Measurements from ENCODE around the gene COL20A1.
"Not testable (repeated sequence)": the region's sequence is repeated elsewhere in the genome, so short reads cannot be mapped to it uniquely, and the experiment has no call there.

The COL20A1 gene

GRCh38 chr20:63305933-63306672, 13.1 kb downstream of the COL20A1 start:
- not testable (repeated sequence) for H3K9ac ChIP-seq (ENCODE audit: low read length); DNase-seq (ENCODE audit: low read depth); H3K4me3 ChIP-seq (ENCODE audit: low read length); H3K36me3 ChIP-seq (ENCODE audit: control insufficient read depth, insufficient read depth, low read length, severe bottlenecking); H3K4me1 ChIP-seq (ENCODE audit: control insufficient read depth, insufficient read depth, low read length)
- Histone ChIP-seq H3K27me3 (replicated peaks; ENCODE audit: control insufficient read depth, insufficient read depth, low read length) (peaks cover 44% of the 10 kb centered on the region), H3K9me3 (ENCODE audit: control insufficient read depth, low read length) (peaks cover 11% of the 10 kb centered on the region)

- H3K9ac ChIP-seq (ENCODE audit: low read length) = no peak overlapping the region
- H3K36me3 ChIP-seq (ENCODE audit: control insufficient read depth, insufficient read depth, low read length, severe bottlenecking) = no peaks in the 10 kb centered on the region
- no peak for DNase-seq (ENCODE audit: low read depth)
- no peak overlapping the region for H3K4me3 ChIP-seq (ENCODE audit: low read length)
- peaks cover 3% of the 10 kb centered on the region for H3K9me3 ChIP-seq (ENCODE audit: control insufficient read depth, low read length)
- peaks cover 44% of the 10 kb centered on the region for H3K27me3 ChIP-seq (replicated peaks; ENCODE audit: control insufficient read depth, insufficient read depth, low read length)
- no peaks in the 10 kb centered on the region for H3K4me1 ChIP-seq (ENCODE audit: control insufficient read depth, insufficient read depth, low read length)
These were observed 13.9 kb downstream of the COL20A1 start for GRCh38 chr20:63306673-63307537.

GRCh38 chr20:63307538-63308217, 14.7 kb downstream of the COL20A1 start:
- Histone ChIP-seq H3K36me3 (ENCODE audit: control insufficient read depth, insufficient read depth, low read length, severe bottlenecking) (no peaks in the 10 kb centered on the region), H3K4me3 (ENCODE audit: low read length) (no peak overlapping the region), H3K9ac (ENCODE audit: low read length) (no peak overlapping the region), H3K27me3 (replicated peaks; ENCODE audit: control insufficient read depth, insufficient read depth, low read length) (peaks cover 47% of the 10 kb centered on the region), H3K9me3 (ENCODE audit: control insufficient read depth, low read length) (no peaks in the 10 kb centered on the region), H3K4me1 (ENCODE audit: control insufficient read depth, insufficient read depth, low read length) (no peaks in the 10 kb centered on the region)
- DNase-seq (ENCODE audit: low read depth) = no peak

GRCh38 chr20:63308218-63308911, 15.4 kb downstream of the COL20A1 start:
- no peaks in the 10 kb centered on the region for H3K4me1 ChIP-seq (ENCODE audit: control insufficient read depth, insufficient read depth, low read length)
- no peaks in the 10 kb centered on the region for H3K9me3 ChIP-seq (ENCODE audit: control insufficient read depth, low read length)
- H3K36me3 ChIP-seq (ENCODE audit: control insufficient read depth, insufficient read depth, low read length, severe bottlenecking) = no peaks in the 10 kb centered on the region
- no peak for DNase-seq (ENCODE audit: low read depth)
- no peak overlapping the region for H3K9ac ChIP-seq (ENCODE audit: low read length)
- no peak overlapping the region for H3K4me3 ChIP-seq (ENCODE audit: low read length)
- H3K27me3 ChIP-seq (replicated peaks; ENCODE audit: control insufficient read depth, insufficient read depth, low read length) = peaks cover 44% of the 10 kb centered on the region

- H3K4me3 ChIP-seq (ENCODE audit: low read length) = no peak overlapping the region
- no peaks in the 10 kb centered on the region for H3K9me3 ChIP-seq (ENCODE audit: control insufficient read depth, low read length)
- H3K27me3 ChIP-seq (replicated peaks; ENCODE audit: control insufficient read depth, insufficient read depth, low read length) = peaks cover 43% of the 10 kb centered on the region
- no peak overlapping the region for H3K9ac ChIP-seq (ENCODE audit: low read length)
- no peaks in the 10 kb centered on the region for H3K4me1 ChIP-seq (ENCODE audit: control insufficient read depth, insufficient read depth, low read length)
- DNase-seq (ENCODE audit: low read depth) = peak; percentile 70
- H3K36me3 ChIP-seq (ENCODE audit: control insufficient read depth, insufficient read depth, low read length, severe bottlenecking) = no peaks in the 10 kb centered on the region
These were observed 16.5 kb downstream of the COL20A1 start for GRCh38 chr20:63309261-63310071.

GRCh38 chr20:63310265-63310991, 17.4 kb downstream of the COL20A1 start:
- H3K27me3 ChIP-seq (replicated peaks; ENCODE audit: control insufficient read depth, insufficient read depth, low read length) = peaks cover 34% of the 10 kb centered on the region
- no peak overlapping the region for H3K9ac ChIP-seq (ENCODE audit: low read length)
- H3K36me3 ChIP-seq (ENCODE audit: control insufficient read depth, insufficient read depth, low read length, severe bottlenecking) = no peaks in the 10 kb centered on the region
- no peak for DNase-seq (ENCODE audit: low read depth)
- H3K4me1 ChIP-seq (ENCODE audit: control insufficient read depth, insufficient read depth, low read length) = no peaks in the 10 kb centered on the region
- H3K9me3 ChIP-seq (ENCODE audit: control insufficient read depth, low read length) = no peaks in the 10 kb centered on the region
- no peak overlapping the region for H3K4me3 ChIP-seq (ENCODE audit: low read length)

- Histone ChIP-seq H3K9me3 (ENCODE audit: control insufficient read depth, low read length) (no peaks in the 10 kb centered on the region), H3K36me3 (ENCODE audit: control insufficient read depth, insufficient read depth, low read length, severe bottlenecking) (no peaks in the 10 kb centered on the region), H3K4me1 (ENCODE audit: control insufficient read depth, insufficient read depth, low read length) (no peaks in the 10 kb centered on the region), H3K4me3 (ENCODE audit: low read length) (no peak overlapping the region), H3K27me3 (replicated peaks; ENCODE audit: control insufficient read depth, insufficient read depth, low read length) (peaks cover 33% of the 10 kb centered on the region), H3K9ac (ENCODE audit: low read length) (no peak overlapping the region)
- DNase-seq (ENCODE audit: low read depth) = no peak
These were observed 18.3 kb downstream of the COL20A1 start for GRCh38 chr20:63311186-63311832.

- Histone ChIP-seq H3K9me3 (ENCODE audit: control insufficient read depth, low read length) (no peaks in the 10 kb centered on the region), H3K4me3 (ENCODE audit: low read length) (no peak overlapping the region), H3K36me3 (ENCODE audit: control insufficient read depth, insufficient read depth, low read length, severe bottlenecking) (no peaks in the 10 kb centered on the region), H3K27me3 (replicated peaks; ENCODE audit: control insufficient read depth, insufficient read depth, low read length) (peaks cover 33% of the 10 kb centered on the region), H3K4me1 (ENCODE audit: control insufficient read depth, insufficient read depth, low read length) (no peaks in the 10 kb centered on the region), H3K9ac (ENCODE audit: low read length) (no peak overlapping the region)
- DNase-seq (ENCODE audit: low read depth) = no peak
These were observed 18.9 kb downstream of the COL20A1 start for GRCh38 chr20:63311833-63312243.

GRCh38 chr20:63312273-63312672, 19.3 kb downstream of the COL20A1 start:
- no peaks in the 10 kb centered on the region for H3K36me3 ChIP-seq (ENCODE audit: control insufficient read depth, insufficient read depth, low read length, severe bottlenecking)
- H3K4me3 ChIP-seq (ENCODE audit: low read length) = no peak overlapping the region
- DNase-seq (ENCODE audit: low read depth) = no peak
- no peaks in the 10 kb centered on the region for H3K4me1 ChIP-seq (ENCODE audit: control insufficient read depth, insufficient read depth, low read length)
- H3K9me3 ChIP-seq (ENCODE audit: control insufficient read depth, low read length) = no peaks in the 10 kb centered on the region
- H3K9ac ChIP-seq (ENCODE audit: low read length) = no peak overlapping the region
- H3K27me3 ChIP-seq (replicated peaks; ENCODE audit: control insufficient read depth, insufficient read depth, low read length) = peaks cover 33% of the 10 kb centered on the region
